Measurements from ENCODE around the gene AIPL1. TPM values are rescaled to one million over a fixed set of nuclear protein-coding genes. Genes with fewer than 3 reads are reported as not detected.

AIPL1 gene
- total and polyA plus RNA-seq, 2 of the 13 experiments (the other 11 are each of a cell fraction or from before 2014, with no cell fraction given) = not detected

DNA sequence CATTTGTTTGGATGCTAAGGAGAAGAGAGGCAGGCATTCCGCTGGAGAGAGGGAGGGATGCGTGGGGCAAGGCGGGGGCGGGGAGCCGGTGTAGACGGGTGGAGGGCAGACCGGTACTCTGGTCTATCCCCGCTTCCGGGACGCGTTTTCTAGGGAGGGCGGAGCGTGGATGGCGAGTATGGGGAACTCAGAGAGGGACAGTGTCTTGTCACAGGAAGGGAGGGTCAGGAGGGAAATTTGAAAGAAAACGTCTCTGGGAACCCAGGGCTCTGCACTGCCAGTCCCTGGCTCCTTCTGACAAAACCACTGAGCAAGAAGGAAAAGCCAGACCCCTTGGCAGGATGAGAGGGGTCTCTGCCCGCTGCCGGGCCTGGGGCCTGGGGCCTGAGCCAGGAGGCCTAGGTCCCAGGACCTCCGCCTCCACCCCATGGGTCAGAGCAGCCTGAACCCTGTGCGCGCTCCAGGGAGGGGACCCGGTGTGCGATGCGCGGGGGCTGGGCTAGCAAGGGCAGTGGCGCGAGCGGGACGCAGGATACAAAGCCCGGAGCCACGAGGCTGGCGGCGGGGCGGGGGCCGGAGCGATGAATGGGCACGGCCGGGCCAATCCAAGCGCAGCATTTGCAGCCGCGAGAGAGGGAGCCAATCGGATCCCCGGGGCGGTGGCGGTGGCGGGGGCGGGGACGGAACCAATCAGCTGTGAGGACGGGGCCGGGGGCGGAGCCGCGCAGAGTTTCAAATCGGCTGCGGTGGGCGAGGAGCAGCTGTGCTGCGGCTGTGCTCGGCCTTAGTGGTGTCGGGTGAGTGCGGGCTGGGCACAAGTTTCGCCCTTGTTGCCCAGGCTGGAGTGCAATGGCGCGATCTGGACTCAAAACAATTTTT lies 9.0 kb upstream of the AIPL1 start, which contains the start of gene PIMREG (continued):
- TF ChIP-seq ZBTB20 (CRISPR knock-in tag; IDR thresholded peaks at IDR 0.05; ENCODE audit: borderline replicate concordance, low read depth) = peak; percentile 84
- TF ChIP-seq ZSCAN12 (CRISPR knock-in tag; IDR thresholded peaks at IDR 0.05) = no peak
- no peak for TF ChIP-seq DNMT1 (CRISPR knock-in tag; IDR thresholded peaks at IDR 0.05)
- TF ChIP-seq DMAP1 (CRISPR knock-in tag; IDR thresholded peaks at IDR 0.05) = peak; percentile 91
- TF ChIP-seq, protein P1, sequence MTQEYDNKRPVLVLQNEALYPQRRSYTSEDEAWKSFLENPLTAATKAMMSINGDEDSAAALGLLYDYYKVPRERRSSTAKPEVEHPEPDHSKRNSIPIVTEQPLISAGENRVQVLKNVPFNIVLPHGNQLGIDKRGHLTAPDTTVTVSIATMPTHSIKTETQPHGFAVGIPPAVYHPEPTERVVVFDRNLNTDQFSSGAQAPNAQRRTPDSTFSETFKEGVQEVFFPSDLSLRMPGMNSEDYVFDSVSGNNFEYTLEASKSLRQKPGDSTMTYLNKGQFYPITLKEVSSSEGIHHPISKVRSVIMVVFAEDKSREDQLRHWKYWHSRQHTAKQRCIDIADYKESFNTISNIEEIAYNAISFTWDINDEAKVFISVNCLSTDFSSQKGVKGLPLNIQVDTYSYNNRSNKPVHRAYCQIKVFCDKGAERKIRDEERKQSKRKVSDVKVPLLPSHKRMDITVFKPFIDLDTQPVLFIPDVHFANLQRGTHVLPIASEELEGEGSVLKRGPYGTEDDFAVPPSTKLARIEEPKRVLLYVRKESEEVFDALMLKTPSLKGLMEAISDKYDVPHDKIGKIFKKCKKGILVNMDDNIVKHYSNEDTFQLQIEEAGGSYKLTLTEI (CRISPR knock-in tag; conservative IDR thresholded peaks at IDR 0.05) = no peak
- TF ChIP-seq, protein P2, sequence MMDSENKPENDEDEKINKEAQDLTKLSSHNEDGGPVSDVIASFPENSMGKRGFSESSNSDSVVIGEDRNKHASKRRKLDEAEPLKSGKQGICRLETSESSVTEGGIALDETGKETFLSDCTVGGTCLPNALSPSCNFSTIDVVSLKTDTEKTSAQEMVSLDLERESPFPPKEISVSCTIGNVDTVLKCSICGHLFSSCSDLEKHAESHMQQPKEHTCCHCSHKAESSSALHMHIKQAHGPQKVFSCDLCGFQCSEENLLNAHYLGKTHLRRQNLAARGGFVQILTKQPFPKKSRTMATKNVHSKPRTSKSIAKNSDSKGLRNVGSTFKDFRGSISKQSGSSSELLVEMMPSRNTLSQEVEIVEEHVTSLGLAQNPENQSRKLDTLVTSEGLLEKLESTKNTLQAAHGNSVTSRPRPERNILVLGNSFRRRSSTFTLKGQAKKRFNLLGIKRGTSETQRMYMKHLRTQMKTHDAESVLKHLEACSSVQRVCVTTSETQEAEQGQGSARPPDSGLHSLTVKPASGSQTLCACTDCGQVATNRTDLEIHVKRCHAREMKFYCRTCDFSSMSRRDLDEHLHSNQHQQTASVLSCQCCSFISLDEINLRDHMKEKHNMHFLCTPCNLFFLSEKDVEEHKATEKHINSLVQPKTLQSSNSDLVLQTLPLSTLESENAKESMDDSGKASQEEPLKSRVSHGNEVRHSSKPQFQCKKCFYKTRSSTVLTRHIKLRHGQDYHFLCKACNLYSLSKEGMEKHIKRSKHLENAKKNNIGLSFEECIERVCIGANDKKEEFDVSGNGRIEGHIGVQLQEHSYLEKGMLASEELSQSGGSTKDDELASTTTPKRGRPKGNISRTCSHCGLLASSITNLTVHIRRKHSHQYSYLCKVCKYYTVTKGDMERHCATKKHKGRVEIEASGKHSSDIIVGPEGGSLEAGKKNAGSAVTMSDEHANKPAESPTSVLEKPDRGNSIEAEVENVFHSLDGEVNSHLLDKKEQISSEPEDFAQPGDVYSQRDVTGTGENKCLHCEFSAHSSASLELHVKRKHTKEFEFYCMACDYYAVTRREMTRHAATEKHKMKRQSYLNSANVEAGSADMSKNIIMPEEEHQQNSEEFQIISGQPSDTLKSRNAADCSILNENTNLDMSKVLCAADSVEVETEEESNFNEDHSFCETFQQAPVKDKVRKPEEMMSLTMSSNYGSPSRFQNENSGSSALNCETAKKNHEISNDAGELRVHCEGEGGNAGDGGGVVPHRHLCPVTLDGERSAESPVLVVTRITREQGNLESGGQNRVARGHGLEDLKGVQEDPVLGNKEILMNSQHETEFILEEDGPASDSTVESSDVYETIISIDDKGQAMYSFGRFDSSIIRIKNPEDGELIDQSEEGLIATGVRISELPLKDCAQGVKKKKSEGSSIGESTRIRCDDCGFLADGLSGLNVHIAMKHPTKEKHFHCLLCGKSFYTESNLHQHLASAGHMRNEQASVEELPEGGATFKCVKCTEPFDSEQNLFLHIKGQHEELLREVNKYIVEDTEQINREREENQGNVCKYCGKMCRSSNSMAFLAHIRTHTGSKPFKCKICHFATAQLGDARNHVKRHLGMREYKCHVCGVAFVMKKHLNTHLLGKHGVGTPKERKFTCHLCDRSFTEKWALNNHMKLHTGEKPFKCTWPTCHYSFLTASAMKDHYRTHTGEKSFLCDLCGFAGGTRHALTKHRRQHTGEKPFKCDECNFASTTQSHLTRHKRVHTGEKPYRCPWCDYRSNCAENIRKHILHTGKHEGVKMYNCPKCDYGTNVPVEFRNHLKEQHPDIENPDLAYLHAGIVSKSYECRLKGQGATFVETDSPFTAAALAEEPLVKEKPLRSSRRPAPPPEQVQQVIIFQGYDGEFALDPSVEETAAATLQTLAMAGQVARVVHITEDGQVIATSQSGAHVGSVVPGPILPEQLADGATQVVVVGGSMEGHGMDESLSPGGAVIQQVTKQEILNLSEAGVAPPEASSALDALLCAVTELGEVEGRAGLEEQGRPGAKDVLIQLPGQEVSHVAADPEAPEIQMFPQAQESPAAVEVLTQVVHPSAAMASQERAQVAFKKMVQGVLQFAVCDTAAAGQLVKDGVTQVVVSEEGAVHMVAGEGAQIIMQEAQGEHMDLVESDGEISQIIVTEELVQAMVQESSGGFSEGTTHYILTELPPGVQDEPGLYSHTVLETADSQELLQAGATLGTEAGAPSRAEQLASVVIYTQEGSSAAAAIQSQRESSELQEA (CRISPR knock-in tag; IDR thresholded peaks at IDR 0.05; ENCODE audit: not compliant biosample characterization) = no peak
- peak; percentile 87 for TF ChIP-seq GABPB1 (CRISPR knock-in tag; IDR thresholded peaks at IDR 0.05)
- 0 out of 2 replicates have a peak, but pooled peaks have one; percentile 30 for TF ChIP-seq NFE2 (CRISPR knock-in tag; IDR thresholded peaks at IDR 0.05)
- TF ChIP-seq, protein P3, sequence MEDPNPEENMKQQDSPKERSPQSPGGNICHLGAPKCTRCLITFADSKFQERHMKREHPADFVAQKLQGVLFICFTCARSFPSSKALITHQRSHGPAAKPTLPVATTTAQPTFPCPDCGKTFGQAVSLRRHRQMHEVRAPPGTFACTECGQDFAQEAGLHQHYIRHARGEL (CRISPR knock-in tag; IDR thresholded peaks at IDR 0.05) = 0 out of 2 replicates have a peak, but pooled peaks have one; percentile 2
- TF ChIP-seq PRPF4 (IDR thresholded peaks at IDR 0.05; ENCODE audit: low read depth, low read length, poor library complexity, severe bottlenecking) = no peak
- TF ChIP-seq HHEX (CRISPR knock-in tag; IDR thresholded peaks at IDR 0.05) = no peak
- no peak for TF ChIP-seq ZNF10 (CRISPR knock-in tag; IDR thresholded peaks at IDR 0.05; ENCODE audit: borderline replicate concordance, low read depth)
- TF ChIP-seq SNAPC2 (CRISPR knock-in tag; IDR thresholded peaks at IDR 0.05) = peak; percentile 93
- no peak for TF ChIP-seq SMARCC2 (IDR thresholded peaks at IDR 0.05)
- TF ChIP-seq NCOA2 (CRISPR knock-in tag; IDR thresholded peaks at IDR 0.05) = 0 out of 2 replicates have a peak, but pooled peaks have one; percentile 42
- TF ChIP-seq ZNF772 (CRISPR knock-in tag; IDR thresholded peaks at IDR 0.05) = peak; percentile 15; the same call in 1 of the 2 replicates
- TF ChIP-seq ZIK1 (CRISPR knock-in tag; IDR thresholded peaks at IDR 0.05; ENCODE audit: borderline replicate concordance, low read depth) = no peak
- TF ChIP-seq, protein P4, sequence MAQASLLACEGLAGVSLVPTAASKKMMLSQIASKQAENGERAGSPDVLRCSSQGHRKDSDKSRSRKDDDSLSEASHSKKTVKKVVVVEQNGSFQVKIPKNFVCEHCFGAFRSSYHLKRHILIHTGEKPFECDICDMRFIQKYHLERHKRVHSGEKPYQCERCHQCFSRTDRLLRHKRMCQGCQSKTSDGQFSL (CRISPR knock-in tag; IDR thresholded peaks at IDR 0.05) = peak; percentile 77; the same call in 1 of the 2 replicates
- TF ChIP-seq ISL2 (CRISPR knock-in tag; IDR thresholded peaks at IDR 0.05) = 0 out of 2 replicates have a peak, but pooled peaks have one; percentile 37
